ENCODE results near the gene C20orf173.

DNA sequence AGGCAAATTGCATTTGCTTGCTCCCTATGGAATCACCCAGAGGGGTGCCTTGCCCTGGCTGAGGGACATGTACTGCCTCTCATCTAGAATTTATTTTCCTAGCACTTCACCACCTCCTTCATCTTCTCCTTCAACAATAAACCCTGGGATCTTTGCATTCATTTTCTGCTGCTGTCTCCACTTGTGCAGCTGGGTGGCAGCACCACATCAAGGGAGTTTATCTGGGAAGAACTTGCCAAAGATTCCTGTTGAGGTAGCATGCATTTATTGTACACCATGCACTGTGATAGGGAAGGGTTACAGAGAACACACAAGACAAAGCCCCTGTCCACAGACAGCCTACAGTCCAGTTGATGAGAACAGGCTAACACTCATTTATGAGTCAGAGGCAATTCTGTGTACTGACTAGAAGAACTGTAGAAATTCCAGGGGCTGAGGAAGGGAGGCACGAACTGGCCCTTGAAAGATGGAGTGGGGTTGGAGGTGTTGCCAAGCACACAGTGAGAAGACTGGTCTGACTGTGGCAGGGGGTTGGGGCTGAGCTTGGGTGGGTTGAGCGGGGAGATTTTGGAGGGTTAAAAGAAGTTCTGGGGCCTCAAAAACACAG lies 17.5 kb downstream of the C20orf173 start:
- TF ChIP-seq, protein P1, sequence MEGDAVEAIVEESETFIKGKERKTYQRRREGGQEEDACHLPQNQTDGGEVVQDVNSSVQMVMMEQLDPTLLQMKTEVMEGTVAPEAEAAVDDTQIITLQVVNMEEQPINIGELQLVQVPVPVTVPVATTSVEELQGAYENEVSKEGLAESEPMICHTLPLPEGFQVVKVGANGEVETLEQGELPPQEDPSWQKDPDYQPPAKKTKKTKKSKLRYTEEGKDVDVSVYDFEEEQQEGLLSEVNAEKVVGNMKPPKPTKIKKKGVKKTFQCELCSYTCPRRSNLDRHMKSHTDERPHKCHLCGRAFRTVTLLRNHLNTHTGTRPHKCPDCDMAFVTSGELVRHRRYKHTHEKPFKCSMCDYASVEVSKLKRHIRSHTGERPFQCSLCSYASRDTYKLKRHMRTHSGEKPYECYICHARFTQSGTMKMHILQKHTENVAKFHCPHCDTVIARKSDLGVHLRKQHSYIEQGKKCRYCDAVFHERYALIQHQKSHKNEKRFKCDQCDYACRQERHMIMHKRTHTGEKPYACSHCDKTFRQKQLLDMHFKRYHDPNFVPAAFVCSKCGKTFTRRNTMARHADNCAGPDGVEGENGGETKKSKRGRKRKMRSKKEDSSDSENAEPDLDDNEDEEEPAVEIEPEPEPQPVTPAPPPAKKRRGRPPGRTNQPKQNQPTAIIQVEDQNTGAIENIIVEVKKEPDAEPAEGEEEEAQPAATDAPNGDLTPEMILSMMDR (IDR thresholded peaks at IDR 0.05): peak in 1 of 2 donors; percentile 50
- TF ChIP-seq POLR2AphosphoS5 (IDR thresholded peaks at IDR 0.05) (no peak), POLR2A (IDR thresholded peaks at IDR 0.05) (no peak), EP300 (IDR thresholded peaks at IDR 0.05) (no peak)
